ENCODE results near the gene ZG16B.

DNA sequence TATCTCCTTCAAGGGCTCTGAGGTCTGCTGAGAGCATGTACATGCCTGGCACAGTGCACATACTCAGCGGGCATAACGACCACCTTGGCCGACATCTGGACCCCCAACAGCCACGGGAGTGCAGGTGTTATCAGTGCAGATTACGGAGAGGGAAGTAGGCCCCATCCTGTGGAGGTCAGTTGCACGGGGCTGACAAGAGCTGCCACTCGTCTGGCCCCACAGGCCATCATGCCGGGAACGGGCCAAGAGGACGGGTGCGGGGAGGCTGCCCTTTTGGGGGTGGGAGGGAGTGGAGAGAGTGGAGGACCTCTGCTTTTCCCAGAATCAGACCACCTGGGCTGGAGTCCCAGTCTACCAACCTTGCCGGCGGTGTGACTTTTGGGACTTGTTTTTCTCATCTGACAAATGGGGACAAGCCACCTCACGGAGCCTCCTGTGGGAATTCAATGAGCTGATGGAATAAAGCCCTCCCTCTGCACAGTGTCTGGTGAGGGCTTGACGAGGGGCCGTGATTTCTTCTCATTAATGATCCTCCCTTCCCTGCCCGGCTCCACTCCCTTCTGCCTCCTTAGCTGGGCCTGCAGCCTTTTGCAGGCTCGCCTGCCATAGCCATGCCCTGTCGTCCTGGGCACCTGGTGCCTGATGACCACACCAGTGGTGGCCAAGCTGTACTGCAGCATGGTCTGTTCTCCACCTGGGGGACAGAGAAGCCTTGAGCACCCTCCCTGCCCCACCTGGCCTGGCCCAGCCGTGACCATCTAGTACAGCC is 47.3 kb upstream of the ZG16B start:
- TF ChIP-seq, protein P1, sequence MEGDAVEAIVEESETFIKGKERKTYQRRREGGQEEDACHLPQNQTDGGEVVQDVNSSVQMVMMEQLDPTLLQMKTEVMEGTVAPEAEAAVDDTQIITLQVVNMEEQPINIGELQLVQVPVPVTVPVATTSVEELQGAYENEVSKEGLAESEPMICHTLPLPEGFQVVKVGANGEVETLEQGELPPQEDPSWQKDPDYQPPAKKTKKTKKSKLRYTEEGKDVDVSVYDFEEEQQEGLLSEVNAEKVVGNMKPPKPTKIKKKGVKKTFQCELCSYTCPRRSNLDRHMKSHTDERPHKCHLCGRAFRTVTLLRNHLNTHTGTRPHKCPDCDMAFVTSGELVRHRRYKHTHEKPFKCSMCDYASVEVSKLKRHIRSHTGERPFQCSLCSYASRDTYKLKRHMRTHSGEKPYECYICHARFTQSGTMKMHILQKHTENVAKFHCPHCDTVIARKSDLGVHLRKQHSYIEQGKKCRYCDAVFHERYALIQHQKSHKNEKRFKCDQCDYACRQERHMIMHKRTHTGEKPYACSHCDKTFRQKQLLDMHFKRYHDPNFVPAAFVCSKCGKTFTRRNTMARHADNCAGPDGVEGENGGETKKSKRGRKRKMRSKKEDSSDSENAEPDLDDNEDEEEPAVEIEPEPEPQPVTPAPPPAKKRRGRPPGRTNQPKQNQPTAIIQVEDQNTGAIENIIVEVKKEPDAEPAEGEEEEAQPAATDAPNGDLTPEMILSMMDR (IDR thresholded peaks at IDR 0.05) = no peak
- no peak for TF ChIP-seq POLR2A (IDR thresholded peaks at IDR 0.05)

Measured in right lobe of liver (tissue), 4 donors.